Mucosa of descending colon (tissue), 3 donors: ENCODE results near the gene MAP4K5. TPM values are rescaled to one million over a fixed set of nuclear protein-coding genes. Genes with fewer than 3 reads are reported as not detected.
"Not testable (repeated sequence)": the region's sequence is repeated elsewhere in the genome, so short reads cannot be mapped to it uniquely, and the experiment has no call there.

Experiments used
- ATAC-seq: fragments of 200-7000 bp; cut with Tn5 transposase; one replicate; pipeline ENCODE4 v1.9.1; 2020; ENCODE audit warnings: mild to moderate bottlenecking, moderate library complexity
- DNase-seq, 3 donors: peaks; one replicate each; pipeline ENCODE4 v3.0.0-alpha.2; 2020
- H3K36me3 ChIP-seq: fragments of 200-600 bp; one replicate; pipeline ENCODE4 v1.8.0; 2021; ENCODE audit warnings: low read depth, mild to moderate bottlenecking
- H3K4me1 ChIP-seq: fragments of 200-600 bp; one replicate; pipeline ENCODE4 v1.8.0; 2021; ENCODE audit warnings: low read depth, mild to moderate bottlenecking
- H3K4me3 ChIP-seq: fragments of 200-600 bp; one replicate; pipeline ENCODE4 v1.8.0; 2021; ENCODE audit warnings: mild to moderate bottlenecking
- H3K9me3 ChIP-seq: fragments of 200-600 bp; one replicate; pipeline ENCODE4 v1.8.0; 2021; ENCODE audit warnings: mild to moderate bottlenecking
- intact Hi-C, 2 donors: fragments of 100-400 bp; cut with DNase I in 1 of 2; cut with micrococcal nuclease in 1 of 2; formaldehyde crosslinking; loops; one replicate each; pipeline versions ENCODE4 v1.11.0 to v1.11.1; 2022; cut with DNase I, micrococcal nuclease
- total RNA-seq, 3 donors: library from RNA; stranded (reverse); fragmentation: NEBNext Ultra II Directional in 2 of 3; extraction: Animal tissue kit (Norgen Biotek cat#: 25700) in 2 of 3; gene quantifications; one replicate each; pipeline versions ENCODE4 v1.2.1 to v1.2.4, GENCODE V29; 2021 to 2023
- TF ChIP-seq, protein P1 (sequence below): fragments of 200-600 bp; IDR thresholded peaks from one replicate; pipeline ENCODE4 v1.8.0; 2022; ENCODE audit warnings: antibody characterized with exemption, mild to moderate bottlenecking
- donor health status: DM: no; HTN: no; CAD: no; lungs with moderate emphysema.
- donor health status: DM: no; HTN: no; CAD: no.
- donor health status: DM: no; HTN: yes; CAD: no.

Gene MAP4K5
- total RNA-seq, 3 donors from 2014 or later, result 42.2 to 65.8 (median 45.3) TPM

DNA sequence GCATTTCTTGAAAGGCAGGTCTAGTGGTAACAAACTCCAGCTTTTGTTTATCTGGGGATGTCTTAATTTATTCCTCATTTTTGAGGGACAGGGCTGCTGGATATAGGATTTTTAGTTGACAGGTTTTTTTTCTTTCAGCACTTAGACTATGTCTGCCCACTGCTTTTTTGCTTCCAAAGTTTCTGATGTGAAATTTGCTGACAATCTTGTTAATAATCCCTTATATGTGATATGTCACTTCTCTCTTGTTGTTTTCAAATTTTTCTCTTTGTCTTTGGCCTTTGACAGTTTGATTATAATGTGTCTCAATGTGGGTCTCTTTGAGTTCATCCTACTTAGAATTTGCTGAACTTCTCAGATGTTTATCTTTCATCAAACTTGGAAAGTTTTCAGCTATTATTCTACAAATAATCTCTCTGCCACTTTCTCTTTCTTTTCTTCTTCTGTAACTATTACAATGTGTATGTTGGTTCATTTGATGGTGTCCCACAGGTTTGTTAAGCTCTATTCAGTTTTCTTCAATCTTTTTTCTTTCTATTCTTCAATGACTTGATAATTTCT, 37.4 kb upstream of the MAP4K5 start:
- Histone ChIP-seq H3K9me3 (peaks cover 20% of the 10 kb centered on the region), H3K4me3 (no peak overlapping the region), H3K36me3 (no peaks in the 10 kb centered on the region), H3K4me1 (peaks cover 2% of the 10 kb centered on the region)
- no peak for DNase-seq
- TF ChIP-seq, protein P1, sequence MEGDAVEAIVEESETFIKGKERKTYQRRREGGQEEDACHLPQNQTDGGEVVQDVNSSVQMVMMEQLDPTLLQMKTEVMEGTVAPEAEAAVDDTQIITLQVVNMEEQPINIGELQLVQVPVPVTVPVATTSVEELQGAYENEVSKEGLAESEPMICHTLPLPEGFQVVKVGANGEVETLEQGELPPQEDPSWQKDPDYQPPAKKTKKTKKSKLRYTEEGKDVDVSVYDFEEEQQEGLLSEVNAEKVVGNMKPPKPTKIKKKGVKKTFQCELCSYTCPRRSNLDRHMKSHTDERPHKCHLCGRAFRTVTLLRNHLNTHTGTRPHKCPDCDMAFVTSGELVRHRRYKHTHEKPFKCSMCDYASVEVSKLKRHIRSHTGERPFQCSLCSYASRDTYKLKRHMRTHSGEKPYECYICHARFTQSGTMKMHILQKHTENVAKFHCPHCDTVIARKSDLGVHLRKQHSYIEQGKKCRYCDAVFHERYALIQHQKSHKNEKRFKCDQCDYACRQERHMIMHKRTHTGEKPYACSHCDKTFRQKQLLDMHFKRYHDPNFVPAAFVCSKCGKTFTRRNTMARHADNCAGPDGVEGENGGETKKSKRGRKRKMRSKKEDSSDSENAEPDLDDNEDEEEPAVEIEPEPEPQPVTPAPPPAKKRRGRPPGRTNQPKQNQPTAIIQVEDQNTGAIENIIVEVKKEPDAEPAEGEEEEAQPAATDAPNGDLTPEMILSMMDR, result no peak
- intact Hi-C loops, result no loop called here
- ATAC-seq, result no peak

DNA sequence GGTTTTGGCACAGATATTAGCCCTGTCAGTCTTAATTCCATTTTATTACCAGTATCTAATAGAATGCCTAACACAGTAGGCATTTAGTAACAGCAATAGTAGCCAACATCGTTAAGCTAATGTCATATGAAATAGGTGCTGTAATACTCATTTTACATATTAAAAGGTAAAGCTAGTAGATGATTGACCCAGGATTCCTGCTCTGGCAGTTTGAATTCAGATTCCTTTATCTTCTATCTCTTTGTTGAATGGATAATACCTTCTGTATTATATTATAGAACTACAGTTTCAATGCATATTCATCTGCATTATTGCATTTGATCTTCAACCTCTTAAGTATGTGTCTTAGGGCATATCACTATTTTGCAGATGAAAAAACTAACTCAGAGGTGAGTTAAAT, 30.5 kb upstream of the MAP4K5 start:
- TF ChIP-seq, protein P1, result no peak

DNA sequence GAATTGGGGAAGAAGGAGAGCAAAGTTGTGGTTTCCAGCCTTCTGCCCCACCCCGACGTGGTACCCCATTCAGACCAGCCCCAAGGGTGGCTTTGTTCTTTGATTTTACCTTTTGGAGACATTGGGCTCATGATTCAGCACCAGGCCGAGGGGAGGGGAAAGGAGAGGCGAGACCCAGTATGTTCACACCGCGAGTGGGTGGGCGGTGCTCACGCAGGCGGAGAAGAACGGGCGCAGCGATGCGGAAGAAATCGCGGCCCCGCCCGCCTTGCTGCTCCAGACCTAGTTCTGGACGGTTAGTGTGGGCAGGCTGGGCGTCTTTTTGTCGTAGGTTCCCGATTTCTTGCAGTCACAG, 28.5 kb upstream of the MAP4K5 start:
- Histone ChIP-seq H3K9me3 (no peaks in the 10 kb centered on the region), H3K4me3 (peak overlapping the region; percentile 22), H3K36me3 (no peaks in the 10 kb centered on the region), H3K4me1 (no peaks in the 10 kb centered on the region)
- peak; percentile 73 to 85 (median 81) for DNase-seq
- intact Hi-C loops, result no loop called here
- TF ChIP-seq, protein P1, result no peak
- peak; percentile 84 for ATAC-seq

More for the DNA sequence above, 30.5 kb upstream of the MAP4K5 start:
- DNase-seq (no peak), ATAC-seq (no peak)
- Histone ChIP-seq H3K4me1 (no peaks in the 10 kb centered on the region), H3K36me3 (no peaks in the 10 kb centered on the region), H3K9me3 (no peaks in the 10 kb centered on the region), H3K4me3 (no peak overlapping the region)
- intact Hi-C loops, result no loop called here

DNA sequence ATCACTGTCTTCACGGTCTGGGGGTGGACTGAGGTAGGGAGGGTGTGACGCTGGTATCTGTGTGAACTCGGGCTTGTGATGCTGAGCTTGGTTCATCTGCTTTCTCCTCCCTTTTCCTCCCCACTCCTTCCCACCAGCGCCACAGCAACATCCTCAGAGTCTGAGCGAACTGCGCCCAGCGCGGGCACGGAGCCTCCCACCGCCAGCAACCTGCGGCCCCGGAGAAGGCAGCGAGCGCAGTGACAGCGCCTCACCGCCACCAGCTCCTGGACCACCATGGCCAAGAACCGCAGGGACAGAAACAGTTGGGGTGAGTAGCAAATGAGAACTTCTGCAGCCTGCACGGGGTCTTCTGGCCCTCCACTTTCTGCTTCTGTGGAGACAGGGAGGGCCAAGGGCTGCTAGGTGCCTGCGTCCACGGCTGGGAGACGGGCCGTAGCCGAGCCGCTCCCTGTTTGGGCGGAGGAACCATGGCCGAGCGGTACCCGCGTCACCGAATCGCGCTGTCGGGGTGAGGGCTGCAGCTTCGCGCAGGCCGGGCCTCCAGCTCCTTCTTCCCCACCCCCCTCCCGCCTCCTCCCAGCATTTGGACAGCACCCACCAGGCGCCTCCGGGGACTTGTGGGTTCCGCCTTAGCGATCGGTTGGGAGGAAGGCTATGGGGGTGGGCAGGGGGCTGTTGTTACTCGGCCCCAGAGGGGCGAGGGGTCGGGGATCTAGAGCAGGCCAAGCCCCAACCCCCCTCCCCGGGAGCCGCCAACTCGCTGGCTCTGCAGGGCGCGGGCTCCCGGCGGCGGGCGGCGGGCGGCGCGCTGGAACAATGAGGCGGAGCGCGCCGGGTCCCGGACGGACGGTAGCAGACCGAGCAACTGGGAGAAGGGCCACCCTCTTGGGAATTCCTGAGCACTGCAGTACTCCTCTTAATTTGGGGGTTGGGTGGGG, 27.9 kb upstream of the MAP4K5 start, which contains the start of gene ATL1:
ATL1 (plus strand) TSS at position 156 of the 941 bp plus-strand sequence; CDS start at position 277, 121 bp downstream.
- Histone ChIP-seq H3K36me3 (no peaks in the 10 kb centered on the region), H3K4me1 (no peaks in the 10 kb centered on the region), H3K9me3 (no peaks in the 10 kb centered on the region), H3K4me3 (peak within 1 kb of the TSS; percentile 22)
- intact Hi-C loops, result no loop called here
- peak; percentile 89 for ATAC-seq
- DNase-seq, result peak; percentile 57 to 78 (median 78)
- TF ChIP-seq, protein P1, result no peak

- H3K36me3 ChIP-seq, ATAC-seq, H3K4me3 ChIP-seq: not testable (repeated sequence)
Measured at GRCh38 chr14:50552796-50553195, 20.4 kb upstream of the MAP4K5 start.

DNA sequence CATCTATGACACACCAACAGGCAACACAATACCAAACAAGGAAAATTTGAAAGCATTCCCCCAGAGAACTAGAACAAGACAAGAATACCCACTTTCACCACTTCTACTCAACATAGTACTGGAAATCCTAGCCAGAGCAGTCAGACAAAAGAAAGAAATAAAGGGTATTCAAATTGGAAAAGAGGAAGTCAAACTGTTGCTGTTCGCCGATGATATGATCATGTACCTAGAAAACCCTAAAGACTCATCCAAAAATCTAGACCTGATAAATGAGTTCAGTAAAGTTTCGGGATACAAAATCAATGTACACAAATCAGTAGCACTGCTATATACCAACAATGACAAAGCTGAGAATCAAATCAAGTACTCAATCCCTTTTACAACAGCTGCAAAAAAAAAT, 19.5 kb upstream of the MAP4K5 start:
- Histone ChIP-seq H3K9me3 (no peaks in the 10 kb centered on the region), H3K4me3 (no peak overlapping the region), H3K36me3 (no peaks in the 10 kb centered on the region), H3K4me1 (no peaks in the 10 kb centered on the region)
- ATAC-seq (no peak), DNase-seq (no peak)
- intact Hi-C loops, result no loop called here
- TF ChIP-seq, protein P1, result no peak

More at GRCh38 chr14:50552796-50553195, 20.4 kb upstream of the MAP4K5 start:
- H3K4me1 ChIP-seq, H3K9me3 ChIP-seq, intact Hi-C loops, DNase-seq: not testable (repeated sequence)
